ENCODE results near the gene POLRMT. TPM values are rescaled to one million over a fixed set of nuclear protein-coding genes. Genes with fewer than 3 reads are reported as not detected.
A peak's percentile ranks its signal among the peaks of the same experiment; 100 is the strongest.
"Not testable (repeated sequence)": the region's sequence is repeated elsewhere in the genome, so short reads cannot be mapped to it uniquely, and the experiment has no call there.

Gene POLRMT
- total RNA-seq, 2 donors from 2014 or later, result 55.0 to 104 TPM

GRCh38 chr19:674282-675151 is 41.2 kb upstream of the POLRMT start:
- Mint-ChIP-seq H3K27ac (no peak overlapping the region), H3K9me3 (no peaks in the 10 kb centered on the region), H3K4me3 (no peak overlapping the region), H3K27me3 (peaks cover 6 to 10% of the 10 kb centered on the region in 2 donors), H3K4me1 (ENCODE audit: low read depth in 2 of 2) (peaks cover 0 to 5% of the 10 kb centered on the region in 2 donors), H3K36me3 (no peaks in the 10 kb centered on the region)
- DNase-seq (ENCODE audit: low spot score) (no peak), ATAC-seq (no peak)

- ATAC-seq, result no peak
- H3K27ac Mint-ChIP-seq, result no peak overlapping the region
- H3K36me3 Mint-ChIP-seq, result no peaks in the 10 kb centered on the region
Observed at GRCh38 chr19:670609-671075, 37.3 kb upstream of the POLRMT start.

GRCh38 chr19:668675-669434 is 35.5 kb upstream of the POLRMT start:
- not testable (repeated sequence) for H3K9me3 Mint-ChIP-seq; H3K27ac Mint-ChIP-seq; ATAC-seq; H3K36me3 Mint-ChIP-seq; H3K4me1 Mint-ChIP-seq (ENCODE audit: low read depth in 2 of 2); H3K4me3 Mint-ChIP-seq; DNase-seq (ENCODE audit: low spot score); H3K27me3 Mint-ChIP-seq

More at GRCh38 chr19:670609-671075, 37.3 kb upstream of the POLRMT start:
- Mint-ChIP-seq H3K4me1 (ENCODE audit: low read depth in 2 of 2) (peaks cover 0 to 5% of the 10 kb centered on the region in 2 donors), H3K27me3 (peaks cover 6 to 14% of the 10 kb centered on the region in 2 donors), H3K9me3 (no peaks in the 10 kb centered on the region), H3K4me3 (no peak overlapping the region)
- DNase-seq (ENCODE audit: low spot score), result no peak

- H3K27me3 Mint-ChIP-seq; H3K36me3 Mint-ChIP-seq; H3K27ac Mint-ChIP-seq; H3K4me3 Mint-ChIP-seq; DNase-seq (ENCODE audit: low spot score); H3K9me3 Mint-ChIP-seq; H3K4me1 Mint-ChIP-seq (ENCODE audit: low read depth in 2 of 2); ATAC-seq: not testable (repeated sequence)
Observed at GRCh38 chr19:666985-667573, 33.7 kb upstream of the POLRMT start.

GRCh38 chr19:664913-665443 is 31.6 kb upstream of the POLRMT start:
- peaks cover 0 to 3% of the 10 kb centered on the region in 2 donors for H3K27me3 Mint-ChIP-seq
- no peaks in the 10 kb centered on the region for H3K9me3 Mint-ChIP-seq
- H3K27ac Mint-ChIP-seq, result peak overlapping the region; percentile 65 to 82
- ATAC-seq (no peak), DNase-seq (ENCODE audit: low spot score) (no peak)
- H3K4me3 Mint-ChIP-seq, result peak overlapping the region; percentile 69
- H3K4me1 Mint-ChIP-seq (ENCODE audit: low read depth in 2 of 2), result peaks cover 23% of the 10 kb centered on the region in 2 donors
- H3K36me3 Mint-ChIP-seq, result no peaks in the 10 kb centered on the region

- H3K36me3 Mint-ChIP-seq, result no peaks in the 10 kb centered on the region
- ATAC-seq (no peak), DNase-seq (ENCODE audit: low spot score) (no peak)
- peaks cover 32 to 34% of the 10 kb centered on the region in 2 donors for H3K4me1 Mint-ChIP-seq (ENCODE audit: low read depth in 2 of 2)
- H3K27ac Mint-ChIP-seq, result peak overlapping the region; percentile 82 to 88
- no peaks in the 10 kb centered on the region for H3K9me3 Mint-ChIP-seq
- H3K27me3 Mint-ChIP-seq, result no peaks in the 10 kb centered on the region
- H3K4me3 Mint-ChIP-seq, result peak overlapping the region; percentile 86
Observed at GRCh38 chr19:663682-664117, 30.4 kb upstream of the POLRMT start.

GRCh38 chr19:662962-663681 is 29.8 kb upstream of the POLRMT start, which contains the start of gene RNF126:
TSS of gene RNF126 (minus strand) at chr19:663214. CDS start at chr19:663121, 93 bp downstream.
- Mint-ChIP-seq H3K9me3 (no peaks in the 10 kb centered on the region), H3K4me3 (peak within 1 kb of the TSS; percentile 86), H3K27me3 (no peaks in the 10 kb centered on the region), H3K27ac (peak within 1 kb of the TSS; percentile 94 to 95), H3K36me3 (no peaks in the 10 kb centered on the region), H3K4me1 (ENCODE audit: low read depth in 2 of 2) (peaks cover 35% of the 10 kb centered on the region in 2 donors)
- peak; percentile 79 to 87 for ATAC-seq
- DNase-seq (ENCODE audit: low spot score), result peak; percentile 93

- no peaks in the 10 kb centered on the region for H3K36me3 Mint-ChIP-seq
- peaks cover 35 to 37% of the 10 kb centered on the region in 2 donors for H3K4me1 Mint-ChIP-seq (ENCODE audit: low read depth in 2 of 2)
- H3K4me3 Mint-ChIP-seq, result peak overlapping the region; percentile 86
- H3K27ac Mint-ChIP-seq, result peak overlapping the region; percentile 94 to 95
- peak; percentile 80 for DNase-seq (ENCODE audit: low spot score)
- peak in 1 of 2 donors; percentile 42 for ATAC-seq
- H3K9me3 Mint-ChIP-seq, result no peaks in the 10 kb centered on the region
- H3K27me3 Mint-ChIP-seq, result no peaks in the 10 kb centered on the region
Observed at GRCh38 chr19:662207-662961, 29.0 kb upstream of the POLRMT start.

- Mint-ChIP-seq H3K4me3 (peak overlapping the region; percentile 86), H3K27me3 (no peaks in the 10 kb centered on the region), H3K36me3 (no peaks in the 10 kb centered on the region), H3K27ac (peak overlapping the region; percentile 94 to 95), H3K4me1 (ENCODE audit: low read depth in 2 of 2) (peaks cover 35 to 41% of the 10 kb centered on the region in 2 donors), H3K9me3 (no peaks in the 10 kb centered on the region)
- DNase-seq (ENCODE audit: low spot score), result peak; percentile 80
- ATAC-seq, result peak; percentile 45 to 51
Observed at GRCh38 chr19:661427-662196, 28.3 kb upstream of the POLRMT start.

- Mint-ChIP-seq H3K4me1 (ENCODE audit: low read depth in 2 of 2) (peaks cover 41 to 47% of the 10 kb centered on the region in 2 donors), H3K4me3 (peak overlapping the region; percentile 86), H3K27me3 (no peaks in the 10 kb centered on the region), H3K9me3 (no peaks in the 10 kb centered on the region), H3K27ac (peak overlapping the region; percentile 94 to 95), H3K36me3 (no peaks in the 10 kb centered on the region)
- ATAC-seq (no peak), DNase-seq (ENCODE audit: low spot score) (no peak)
Observed at GRCh38 chr19:660793-661426, 27.6 kb upstream of the POLRMT start.
